OCI-LY7 (cell line): ENCODE measurements around the gene ERP27.

Experiments
- CTCF ChIP-seq: fragments of 200-600 bp; sonication (generic); conservative IDR thresholded peaks from 2 replicates; pipeline ENCODE4 v1.5.1; 2014; ENCODE audit warnings: mild to moderate bottlenecking, antibody characterized with exemption, low read length, moderate library complexity, mixed read lengths
- EZH2phosphoT487 ChIP-seq: fragments of 200-600 bp; sonication (generic); IDR thresholded peaks from 2 replicates; pipeline ENCODE4 v1.6.1; 2018; ENCODE audit warnings: low read depth, borderline replicate concordance, mild to moderate bottlenecking, mixed run types, antibody characterized with exemption, low read length, moderate library complexity, mixed read lengths

DNA sequence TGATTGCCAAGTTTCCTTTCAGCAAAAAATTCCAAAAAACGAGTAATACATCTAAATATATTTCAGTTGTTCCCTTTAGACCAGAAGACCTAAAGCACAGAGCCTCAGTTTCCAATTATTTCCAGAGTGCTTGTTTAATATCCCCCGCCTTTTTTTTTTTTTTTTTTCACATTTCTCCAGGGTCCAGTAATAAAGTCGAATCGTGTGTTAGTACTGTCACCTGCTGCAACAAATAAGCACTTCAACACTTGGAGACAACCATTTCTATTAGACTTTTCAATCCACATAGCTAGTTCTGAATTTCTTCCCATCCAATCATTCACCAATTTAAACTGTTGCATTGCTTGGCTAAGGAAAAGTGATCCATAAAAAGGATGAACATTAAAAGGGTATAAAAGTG, 48.1 kb upstream of the ERP27 start:
- TF ChIP-seq CTCF = peak; percentile 54
- TF ChIP-seq EZH2phosphoT487 = no peak
